Psoas muscle (tissue), 8 donors: ENCODE results near the gene SIPA1L2. TPM values are rescaled to one million over a fixed set of nuclear protein-coding genes. Genes with fewer than 3 reads are reported as not detected.

Experiments
- ATAC-seq, 4 donors: fragments of 200-7000 bp; cut with Tn5 transposase; one replicate each; pipeline ENCODE4 v1.9.1; 2020; ENCODE audit warnings: moderate library complexity in 3 of 4, mild to moderate bottlenecking in 2 of 4
- DNase-seq, 2 donors: peaks; one replicate each; pipeline ENCODE4 v3.0.0-alpha.2; 2020
- H3K27ac ChIP-seq: fragments of 200-600 bp; one replicate; pipeline ENCODE4 v1.8.0; 2022
- H3K27me3 ChIP-seq, 3 donors: fragments of 200-600 bp in 1 of 3; one replicate each; pipeline versions ENCODE4 v1.6.1 to v1.8.0; 2013 to 2022; ENCODE audit warnings: low read length in 2 of 3, mild to moderate bottlenecking in 2 of 3, moderate library complexity in 1 of 3; ENCODE audit not compliant: insufficient read depth in 3 of 3
- H3K36me3 ChIP-seq, 2 donors: fragments of 200-600 bp in 1 of 2; one replicate each; pipeline versions ENCODE4 v1.6.1 to v1.8.0; 2013 to 2022; ENCODE audit warnings: low read depth in 1 of 2, mild to moderate bottlenecking in 1 of 2, moderate library complexity in 1 of 2; ENCODE audit not compliant: insufficient read depth in 1 of 2
- H3K4me1 ChIP-seq: fragments of 200-600 bp; one replicate; pipeline ENCODE4 v1.8.0; 2022
- H3K4me3 ChIP-seq: fragments of 200-600 bp; one replicate; pipeline ENCODE4 v1.8.0; 2022; ENCODE audit warnings: mild to moderate bottlenecking
- H3K9me3 ChIP-seq: fragments of 200-600 bp; one replicate; pipeline ENCODE4 v1.8.0; 2022
- WGBS, 3 donors: extraction: QIAGEN DNeasy Blood & Tissue Kit; methylation state at CpG; one replicate each; pipeline versions ENCODE4 v1.1.6 to v1.1.7; 2013; 5-methylcytosine and 5-hydroxymethylcytosine counted together
- intact Hi-C, 2 donors: fragments of 100-400 bp; cut with DNase I; formaldehyde crosslinking; loops; one replicate each; pipeline versions ENCODE4 v1.11.0 to v1.14.2; 2022
- polyA plus RNA-seq, 3 donors: library from polyadenylated mRNA; stranded (reverse); fragments of 200-250 nt; gene quantifications; one replicate each; pipeline ENCODE4 v1.2.3, GENCODE V29; 2013
- total RNA-seq, 4 donors: library from RNA; stranded (reverse); fragmentation: NEBNext Ultra II Directional in 2 of 4; extraction: Animal tissue kit (Norgen Biotek cat#: 25700) in 2 of 4; gene quantifications; one replicate each; pipeline versions ENCODE4 v1.2.1 to v1.2.4, GENCODE V29; 2021 to 2023
- TF ChIP-seq, protein P1 (sequence below): fragments of 200-600 bp; IDR thresholded peaks from one replicate; pipeline ENCODE4 v1.8.0; 2022; ENCODE audit warnings: antibody characterized with exemption
- donor health status: healthy with polysubstance abuse.
- donor health status: DM: no; HTN: no; CAD: no; lungs with moderate emphysema.
- donor health status: Bipolar disorder and iron deficiency.
- donor health status: healthy.
- donor health status: DM: yes; HTN: yes; CAD: no.
- donor health status: DM: no; HTN: no; CAD: no.
- donor health status: DM: no; HTN: no; CAD: no.
- donor health status: DM: yes; HTN: yes; CAD: no.

SIPA1L2 gene
- total and polyA plus RNA-seq, 7 donors, result 4.3 to 54.4 (median 9.4) TPM

DNA sequence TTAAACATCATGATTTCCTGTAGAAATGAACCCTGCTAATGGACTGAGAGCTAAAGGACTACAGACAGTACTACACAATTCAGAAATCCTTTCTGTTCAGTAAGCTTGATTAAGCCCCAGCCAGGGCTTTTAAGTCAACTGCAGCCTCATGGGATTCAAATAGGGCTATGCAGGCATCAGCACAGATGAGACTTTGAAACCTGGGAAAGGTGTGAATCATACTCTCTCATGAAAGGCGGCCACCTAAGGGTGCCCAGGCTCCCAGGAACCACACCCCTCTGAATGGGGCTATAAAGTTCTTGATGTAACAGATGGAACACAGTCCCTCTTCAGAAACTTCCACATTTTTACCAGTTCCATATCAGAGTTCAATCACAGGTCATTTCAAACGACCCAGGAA, 7.6 kb downstream of the SIPA1L2 start:
- 61 to 67% (median 64%) methylated on average over 2 of the region's 2 CpGs for WGBS, 3 donors
- ATAC-seq (no peak), DNase-seq (no peak)
- Histone ChIP-seq H3K9me3 (no peaks in the 10 kb centered on the region), H3K36me3 (no peaks in the 10 kb centered on the region), H3K4me1 (peaks cover 16% of the 10 kb centered on the region), H3K27ac (peak overlapping the region; percentile 19), H3K27me3 (no peaks in the 10 kb centered on the region), H3K4me3 (no peak overlapping the region)
- intact Hi-C loops, result loop anchor here (10.0 kb wide), 3 partner anchors 138 to 758 kb away; no protein-coding TSS in a partner anchor
- TF ChIP-seq, protein P1, sequence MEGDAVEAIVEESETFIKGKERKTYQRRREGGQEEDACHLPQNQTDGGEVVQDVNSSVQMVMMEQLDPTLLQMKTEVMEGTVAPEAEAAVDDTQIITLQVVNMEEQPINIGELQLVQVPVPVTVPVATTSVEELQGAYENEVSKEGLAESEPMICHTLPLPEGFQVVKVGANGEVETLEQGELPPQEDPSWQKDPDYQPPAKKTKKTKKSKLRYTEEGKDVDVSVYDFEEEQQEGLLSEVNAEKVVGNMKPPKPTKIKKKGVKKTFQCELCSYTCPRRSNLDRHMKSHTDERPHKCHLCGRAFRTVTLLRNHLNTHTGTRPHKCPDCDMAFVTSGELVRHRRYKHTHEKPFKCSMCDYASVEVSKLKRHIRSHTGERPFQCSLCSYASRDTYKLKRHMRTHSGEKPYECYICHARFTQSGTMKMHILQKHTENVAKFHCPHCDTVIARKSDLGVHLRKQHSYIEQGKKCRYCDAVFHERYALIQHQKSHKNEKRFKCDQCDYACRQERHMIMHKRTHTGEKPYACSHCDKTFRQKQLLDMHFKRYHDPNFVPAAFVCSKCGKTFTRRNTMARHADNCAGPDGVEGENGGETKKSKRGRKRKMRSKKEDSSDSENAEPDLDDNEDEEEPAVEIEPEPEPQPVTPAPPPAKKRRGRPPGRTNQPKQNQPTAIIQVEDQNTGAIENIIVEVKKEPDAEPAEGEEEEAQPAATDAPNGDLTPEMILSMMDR, result no peak

- Histone ChIP-seq H3K4me1 (peaks cover 20% of the 10 kb centered on the region), H3K27ac (peak overlapping the region; percentile 58), H3K4me3 (no peak overlapping the region)
Measured at GRCh38 chr1:232621050-232621449, 8.9 kb downstream of the SIPA1L2 start.

DNA sequence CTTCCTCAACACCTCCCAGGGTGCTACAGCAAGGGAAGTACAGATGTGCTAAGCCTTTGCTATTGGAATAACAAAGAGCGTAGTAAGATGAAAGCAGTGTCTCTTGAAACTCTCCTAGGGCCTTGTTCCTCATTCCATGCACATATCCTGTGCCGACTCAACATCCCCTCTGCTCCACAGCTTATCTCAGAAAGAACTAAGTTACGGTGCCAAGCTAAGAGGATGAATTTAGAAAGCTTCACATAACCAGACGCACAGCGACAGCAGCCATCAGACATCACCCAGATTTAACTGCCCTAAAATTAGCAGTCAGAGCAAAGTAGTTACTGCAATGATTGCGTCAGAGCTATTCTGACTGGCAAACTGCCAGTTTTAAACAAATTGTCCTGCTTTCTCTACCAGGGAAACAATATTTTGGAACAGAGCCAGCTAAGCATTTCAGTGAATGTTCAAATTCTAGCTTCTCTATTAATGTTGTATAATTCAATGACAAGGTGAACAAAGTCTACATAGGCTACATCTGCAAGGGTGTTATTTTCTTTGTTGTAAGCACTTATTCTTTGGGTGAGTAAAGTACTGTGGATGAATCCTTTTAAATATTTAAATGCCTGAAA, 9.5 kb downstream of the SIPA1L2 start:
- H3K27ac ChIP-seq, result peak overlapping the region; percentile 58
- intact Hi-C loops, result loop anchor here (10.0 kb wide), 3 partner anchors 136 to 756 kb away; no protein-coding TSS in a partner anchor
- H3K27me3 ChIP-seq, result no peaks in the 10 kb centered on the region
- peaks cover 20% of the 10 kb centered on the region for H3K4me1 ChIP-seq
- ATAC-seq (peak; percentile 69 to 95 (median 90)), DNase-seq (no peak)
- TF ChIP-seq, protein P1, result no peak
- WGBS, 3 donors, result 10 to 14% (median 14%) methylated on average over 6 of the region's 6 CpGs
- H3K36me3 ChIP-seq, result no peaks in the 10 kb centered on the region
- no peaks in the 10 kb centered on the region for H3K9me3 ChIP-seq
- H3K4me3 ChIP-seq, result no peak overlapping the region

More at GRCh38 chr1:232621050-232621449, 8.9 kb downstream of the SIPA1L2 start:
- Histone ChIP-seq H3K9me3 (no peaks in the 10 kb centered on the region), H3K36me3 (no peaks in the 10 kb centered on the region), H3K27me3 (no peaks in the 10 kb centered on the region)
- DNase-seq (no peak), ATAC-seq (no peak)
- intact Hi-C loops, result loop anchor here (10.0 kb wide), 3 partner anchors 136 to 756 kb away; no protein-coding TSS in a partner anchor
- TF ChIP-seq, protein P1, result no peak
- 72 to 90% (median 88%) methylated on average over 3 of the region's 3 CpGs for whole genome bisulfite sequencing, 3 donors

GRCh38 chr1:232617237-232617636, 12.7 kb downstream of the SIPA1L2 start:
- no peak for ATAC-seq
- DNase-seq, result no peak
- Histone ChIP-seq H3K27ac (no peak overlapping the region), H3K27me3 (no peaks in the 10 kb centered on the region), H3K4me3 (no peak overlapping the region), H3K9me3 (no peaks in the 10 kb centered on the region), H3K4me1 (peaks cover 17% of the 10 kb centered on the region), H3K36me3 (no peaks in the 10 kb centered on the region)
- TF ChIP-seq, protein P1, result no peak
- 84 to 96% (median 89%) methylated on average over 1 of the region's 1 CpG for WGBS, 3 donors
- intact Hi-C loops, result no loop called here
